HG03460 (cell line): Measurements from ENCODE around the gene MMS22L.

Source experiments
- ATAC-seq: cut with Tn5 transposase; IDR thresholded peaks from one replicate; pipeline ENCODE4 v1.9.1; 2021; ENCODE audit not compliant: unreplicated experiment

Gene MMS22L

GRCh38 chr6:97150932-97151331 is 132.1 kb downstream of the MMS22L start:
- ATAC-seq = no peak

GRCh38 chr6:97147421-97147820 is 135.6 kb downstream of the MMS22L start:
- no peak for ATAC-seq

GRCh38 chr6:97145691-97146090 is 137.3 kb downstream of the MMS22L start:
- ATAC-seq = no peak

GRCh38 chr6:97141756-97142155 is 141.3 kb downstream of the MMS22L start:
- ATAC-seq = no peak

GRCh38 chr6:97138581-97138980 is 144.4 kb downstream of the MMS22L start:
- ATAC-seq = no peak

- ATAC-seq = no peak
These were observed 146.2 kb downstream of the MMS22L start for GRCh38 chr6:97136626-97137358.

GRCh38 chr6:97133067-97133466 is 149.9 kb downstream of the MMS22L start:
- ATAC-seq = no peak

- no peak for ATAC-seq
These were observed 153.9 kb downstream of the MMS22L start for GRCh38 chr6:97129106-97129505.

- no peak for ATAC-seq
These were observed 154.5 kb downstream of the MMS22L start for GRCh38 chr6:97128507-97128906.

- ATAC-seq = no peak
These were observed 159.4 kb downstream of the MMS22L start for GRCh38 chr6:97123652-97124051.

- ATAC-seq = no peak
These were observed 159.9 kb downstream of the MMS22L start for GRCh38 chr6:97123112-97123511.

GRCh38 chr6:97120511-97120910 is 162.5 kb downstream of the MMS22L start:
- no peak for ATAC-seq

- ATAC-seq = no peak
These were observed 168.4 kb downstream of the MMS22L start for GRCh38 chr6:97114645-97115044.

GRCh38 chr6:97113170-97113569 is 169.8 kb downstream of the MMS22L start:
- no peak for ATAC-seq

GRCh38 chr6:97111243-97111642 is 171.8 kb downstream of the MMS22L start:
- no peak for ATAC-seq

- no peak for ATAC-seq
These were observed 172.4 kb downstream of the MMS22L start for GRCh38 chr6:97110626-97111025.

- ATAC-seq = no peak
These were observed 172.9 kb downstream of the MMS22L start for GRCh38 chr6:97110149-97110548.

GRCh38 chr6:97109444-97109843 is 173.6 kb downstream of the MMS22L start:
- no peak for ATAC-seq

- no peak for ATAC-seq
These were observed 180.7 kb downstream of the MMS22L start for GRCh38 chr6:97102145-97102790.

GRCh38 chr6:97100696-97101095 is 182.3 kb downstream of the MMS22L start:
- ATAC-seq = no peak

GRCh38 chr6:97097068-97098047 is 185.7 kb downstream of the MMS22L start:
- ATAC-seq = no peak
